Epithelial cell of prostate (primary cell): ENCODE results near the gene ITSN1.
"Not testable (repeated sequence)": the region's sequence is repeated elsewhere in the genome, so short reads cannot be mapped to it uniquely, and the experiment has no call there.

Experiments
- DNase-seq: peaks from one replicate; pipeline ENCODE4 v3.0.0-alpha.2; 2011; ENCODE audit warnings: low read depth, low spot score
- H3K27ac ChIP-seq: fragments of 450-650 bp; 2 replicates; pipeline ENCODE4 v1.5.1; 2017; ENCODE audit warnings: mild to moderate bottlenecking

The ITSN1 gene

GRCh38 chr21:33850401-33850800, 208.1 kb downstream of the ITSN1 start:
- DNase-seq, result no peak
- H3K27ac ChIP-seq, result no peak overlapping the region

- no peak overlapping the region for H3K27ac ChIP-seq
- DNase-seq, result no peak
These were observed 208.7 kb downstream of the ITSN1 start for GRCh38 chr21:33850985-33851384.

GRCh38 chr21:33852485-33852884, 210.2 kb downstream of the ITSN1 start:
- no peak for DNase-seq
- H3K27ac ChIP-seq, result no peak overlapping the region

GRCh38 chr21:33854604-33855003, 212.3 kb downstream of the ITSN1 start:
- DNase-seq, result peak; percentile 3
- no peak overlapping the region for H3K27ac ChIP-seq

GRCh38 chr21:33855190-33855589, 212.9 kb downstream of the ITSN1 start:
- H3K27ac ChIP-seq, result no peak overlapping the region
- DNase-seq, result no peak

- DNase-seq, result no peak
- no peak overlapping the region for H3K27ac ChIP-seq
These were observed 214.7 kb downstream of the ITSN1 start for GRCh38 chr21:33856893-33857527.

GRCh38 chr21:33857846-33858666, 215.8 kb downstream of the ITSN1 start:
- DNase-seq, result no peak
- H3K27ac ChIP-seq, result no peak overlapping the region

- no peak for DNase-seq
- H3K27ac ChIP-seq, result no peak overlapping the region
These were observed 216.5 kb downstream of the ITSN1 start for GRCh38 chr21:33858667-33859372.

- no peak for DNase-seq
- H3K27ac ChIP-seq, result no peak overlapping the region
These were observed 217.2 kb downstream of the ITSN1 start for GRCh38 chr21:33859373-33860102.

- no peak overlapping the region for H3K27ac ChIP-seq
These were observed 218.1 kb downstream of the ITSN1 start for GRCh38 chr21:33860332-33860879.

GRCh38 chr21:33861125-33861524, 218.8 kb downstream of the ITSN1 start:
- no peak for DNase-seq
- H3K27ac ChIP-seq, result no peak overlapping the region

More at GRCh38 chr21:33860332-33860879, 218.1 kb downstream of the ITSN1 start:
- DNase-seq, result no peak

GRCh38 chr21:33863191-33863590, 220.9 kb downstream of the ITSN1 start:
- not testable (repeated sequence) for DNase-seq, H3K27ac ChIP-seq

- no peak for DNase-seq
- no peak overlapping the region for H3K27ac ChIP-seq
These were observed 221.8 kb downstream of the ITSN1 start for GRCh38 chr21:33864150-33864549.

- no peak overlapping the region for H3K27ac ChIP-seq
- DNase-seq, result no peak
These were observed 222.9 kb downstream of the ITSN1 start for GRCh38 chr21:33865176-33865575.

- DNase-seq, result no peak
- H3K27ac ChIP-seq, result no peak overlapping the region
These were observed 223.8 kb downstream of the ITSN1 start for GRCh38 chr21:33865996-33866575.

- no peak overlapping the region for H3K27ac ChIP-seq
- DNase-seq, result no peak
These were observed 224.5 kb downstream of the ITSN1 start for GRCh38 chr21:33866826-33867225.

- not testable (repeated sequence) for H3K27ac ChIP-seq, DNase-seq
These were observed 225.6 kb downstream of the ITSN1 start for GRCh38 chr21:33867868-33868267.

GRCh38 chr21:33869873-33870272, 227.6 kb downstream of the ITSN1 start:
- DNase-seq, result no peak
- no peak overlapping the region for H3K27ac ChIP-seq

- peak; percentile 8 for DNase-seq
These were observed 228.5 kb downstream of the ITSN1 start for GRCh38 chr21:33870768-33871167.

GRCh38 chr21:33871171-33871570, 228.9 kb downstream of the ITSN1 start:
- H3K27ac ChIP-seq, result no peak overlapping the region
- no peak for DNase-seq

More at GRCh38 chr21:33870768-33871167, 228.5 kb downstream of the ITSN1 start:
- no peak overlapping the region for H3K27ac ChIP-seq
